GM12892 (cell line): ENCODE data around the gene DQX1.

Experiments
- DNase-seq: peaks from one replicate; pipeline ENCODE4 v3.0.0; 2011; ENCODE audit not compliant: insufficient read length
- FAIRE-seq: peaks from 2 replicates; lab custom pipeline; 2011; peaks lifted over from hg19 to GRCh38; lab: Jason Lieb, UNC
- POLR2A ChIP-seq: IDR thresholded peaks from 2 replicates; pipeline ENCODE4 v1.6.1; 2011; ENCODE audit warnings: low read depth, low read length, control low read depth
- POLR2AphosphoS5 ChIP-seq: IDR thresholded peaks from 2 replicates; pipeline ENCODE4 v1.6.1; 2011; ENCODE audit warnings: low read depth, low read length, control low read depth
- TAF1 ChIP-seq: IDR thresholded peaks from 2 replicates; pipeline ENCODE4 v1.6.1; 2011; ENCODE audit warnings: low read depth, mild to moderate bottlenecking, control low read depth, low read length, borderline replicate concordance

Gene DQX1

GRCh38 chr2:74538881-74539339 is 12.9 kb upstream of the DQX1 start:
- FAIRE-seq, result peak; percentile 9
- no peak for DNase-seq
- TF ChIP-seq POLR2A (no peak), POLR2AphosphoS5 (0 out of 2 replicates have a peak, but pooled peaks have one; percentile 12)

GRCh38 chr2:74537140-74537539 is 11.1 kb upstream of the DQX1 start:
- DNase-seq (no peak), FAIRE-seq (peak; percentile 27)
- TF ChIP-seq POLR2A, result no peak; the same call in 1 of the 2 replicates
- TF ChIP-seq TAF1, result no peak
- TF ChIP-seq POLR2AphosphoS5, result no peak

GRCh38 chr2:74536166-74536950 is 10.3 kb upstream of the DQX1 start:
- TF ChIP-seq TAF1 (no peak), POLR2AphosphoS5 (no peak), POLR2A (no peak)
- FAIRE-seq (no peak), DNase-seq (no peak)

GRCh38 chr2:74535440-74535965 is 9.5 kb upstream of the DQX1 start:
- DNase-seq, result no peak
- TF ChIP-seq POLR2A (no peak), POLR2AphosphoS5 (no peak), TAF1 (no peak)
- FAIRE-seq, result no peak

- peak; percentile 44 for TF ChIP-seq POLR2AphosphoS5
- no peak for TF ChIP-seq TAF1
- 0 out of 2 replicates have a peak, but pooled peaks have one; percentile 12 for TF ChIP-seq POLR2A
- DNase-seq, result no peak
Measured at GRCh38 chr2:74534411-74534810, 8.4 kb upstream of the DQX1 start.

GRCh38 chr2:74533464-74533863 is 7.4 kb upstream of the DQX1 start:
- FAIRE-seq, result no peak
- TF ChIP-seq TAF1, result no peak
- TF ChIP-seq POLR2AphosphoS5, result 0 out of 2 replicates have a peak, but pooled peaks have one; percentile 45
- TF ChIP-seq POLR2A, result peak; percentile 42; the same call in 1 of the 2 replicates
- DNase-seq, result no peak

More at GRCh38 chr2:74534411-74534810, 8.4 kb upstream of the DQX1 start:
- no peak for FAIRE-seq

- TF ChIP-seq POLR2A, result no peak
- no peak for TF ChIP-seq POLR2AphosphoS5
- TF ChIP-seq TAF1, result no peak
- FAIRE-seq, result no peak
- no peak for DNase-seq
Measured at GRCh38 chr2:74532222-74532621, 6.2 kb upstream of the DQX1 start.

GRCh38 chr2:74531666-74532065 is 5.6 kb upstream of the DQX1 start:
- FAIRE-seq (no peak), DNase-seq (no peak)
- TF ChIP-seq POLR2AphosphoS5, result no peak
- no peak for TF ChIP-seq TAF1
- TF ChIP-seq POLR2A, result no peak

GRCh38 chr2:74530239-74531187 is 4.5 kb upstream of the DQX1 start:
- FAIRE-seq (peak; percentile 92), DNase-seq (no peak)
- TF ChIP-seq POLR2AphosphoS5 (peak; percentile 52; the same call in 1 of the 2 replicates), TAF1 (peak; percentile 57), POLR2A (peak; percentile 68)

GRCh38 chr2:74529357-74530238 is 3.6 kb upstream of the DQX1 start, which contains the start of the genes AUP1 and HTRA2:
Gene AUP1, minus strand, starts transcription at chr2:74529706. Its CDS starts 77 bp downstream, at chr2:74529629.
Gene HTRA2, plus strand, starts transcription at chr2:74529933. Its CDS starts 74 bp downstream, at chr2:74530007.
- peak; percentile 95 for TF ChIP-seq TAF1
- peak; percentile 91 for TF ChIP-seq POLR2A
- peak; percentile 75; the same call in 1 of the 2 replicates for TF ChIP-seq POLR2AphosphoS5
- FAIRE-seq (peak; percentile 93), DNase-seq (peak; percentile 99)
